H9 (cell line): ENCODE measurements around the gene MRO. TPM values are rescaled to one million over a fixed set of nuclear protein-coding genes. Genes with fewer than 3 reads are reported as not detected.

ENCODE experiments used
- DNase-seq: peaks from one replicate; pipeline ENCODE4 v3.0.0-alpha.2; 2017
- H2AFZ ChIP-seq: one replicate; pipeline ENCODE4 v1.6.1; 2013; ENCODE audit warnings: mild to moderate bottlenecking, low read length, control low read depth, moderate library complexity
- H2AK5ac ChIP-seq: 2 replicates; pipeline ENCODE4 v1.6.1; 2013; ENCODE audit warnings: low read length, control low read depth, mixed read lengths; ENCODE audit not compliant: insufficient read length
- H2BK120ac ChIP-seq: one replicate; pipeline ENCODE4 v1.6.1; 2013; ENCODE audit warnings: low read depth, mild to moderate bottlenecking, low read length, control low read depth, inconsistent platforms; ENCODE audit not compliant: poor library complexity, severe bottlenecking
- H2BK12ac ChIP-seq: 2 replicates; pipeline ENCODE4 v1.6.1; 2013; ENCODE audit warnings: low read length, control low read depth, mixed read lengths, low read depth; ENCODE audit not compliant: insufficient read length
- H2BK15ac ChIP-seq: 2 replicates; pipeline ENCODE4 v1.6.1; 2013; ENCODE audit warnings: low read depth, low read length, control low read depth
- H2BK20ac ChIP-seq: one replicate; pipeline ENCODE4 v1.6.1; 2013; ENCODE audit warnings: low read depth, mild to moderate bottlenecking, low read length, control low read depth, inconsistent platforms; ENCODE audit not compliant: poor library complexity, severe bottlenecking
- H2BK5ac ChIP-seq: 2 replicates; pipeline ENCODE4 v1.6.1; 2013; ENCODE audit warnings: low read length, control low read depth, mixed read lengths; ENCODE audit not compliant: insufficient read length
- H3K14ac ChIP-seq: 2 replicates; pipeline ENCODE4 v1.6.1; 2013; ENCODE audit warnings: low read length, control low read depth; ENCODE audit not compliant: insufficient read depth
- H3K18ac ChIP-seq: 2 replicates; pipeline ENCODE4 v1.6.1; 2013; ENCODE audit warnings: low read depth, mild to moderate bottlenecking, mixed read lengths, low read length, control low read depth; ENCODE audit not compliant: insufficient read length
- H3K23ac ChIP-seq: 2 replicates; pipeline ENCODE4 v1.6.1; 2013; ENCODE audit warnings: low read length, control low read depth, mixed read lengths, low read depth; ENCODE audit not compliant: insufficient read length
- H3K23me2 ChIP-seq: 2 replicates; pipeline ENCODE4 v1.6.1; 2013; ENCODE audit warnings: low read depth, mild to moderate bottlenecking, mixed read lengths, low read length, control low read depth; ENCODE audit not compliant: insufficient read length, poor library complexity, severe bottlenecking
- H3K27ac ChIP-seq: 2 replicates; pipeline ENCODE4 v1.5.1; 2013; ENCODE audit warnings: low read length, control low read depth, mixed read lengths, low read depth; ENCODE audit not compliant: insufficient read length
- H3K27me3 ChIP-seq: 2 replicates; pipeline ENCODE4 v1.6.1; 2013; ENCODE audit warnings: low read length, control low read depth, inconsistent platforms; ENCODE audit not compliant: insufficient read depth
- H3K4ac ChIP-seq: 2 replicates; pipeline ENCODE4 v1.6.1; 2013; ENCODE audit warnings: low read depth, mild to moderate bottlenecking, control low read depth, inconsistent platforms, low read length, moderate library complexity
- H3K4me1 ChIP-seq: 2 replicates; pipeline ENCODE4 v1.6.1; 2013; ENCODE audit warnings: low read length, control low read depth, inconsistent platforms; ENCODE audit not compliant: insufficient read depth
- H3K4me2 ChIP-seq: 2 replicates; pipeline ENCODE4 v1.6.1; 2013; ENCODE audit warnings: low read length, control low read depth, mixed read lengths; ENCODE audit not compliant: insufficient read length, insufficient read depth
- H3K56ac ChIP-seq: 2 replicates; pipeline ENCODE4 v1.6.1; 2013; ENCODE audit warnings: low read depth, mild to moderate bottlenecking, mixed read lengths, low read length, control low read depth; ENCODE audit not compliant: insufficient read length
- H3K79me1 ChIP-seq: 2 replicates; pipeline ENCODE4 v1.6.1; 2013; ENCODE audit warnings: low read depth, mild to moderate bottlenecking, moderate library complexity, low read length, control low read depth, inconsistent platforms; ENCODE audit not compliant: insufficient read depth, poor library complexity, severe bottlenecking
- H3K79me2 ChIP-seq: 2 replicates; pipeline ENCODE4 v1.6.1; 2013; ENCODE audit warnings: low read length, control low read depth, inconsistent platforms; ENCODE audit not compliant: insufficient read depth
- H3K9ac ChIP-seq: 2 replicates; pipeline ENCODE4 v1.6.1; 2013; ENCODE audit warnings: low read length, control low read depth, mixed read lengths; ENCODE audit not compliant: insufficient read length; ENCODE audit errors: extremely low read depth
- H3K9me3 ChIP-seq: one replicate; pipeline ENCODE4 v1.6.1; 2013; ENCODE audit warnings: low read depth, low read length, inconsistent platforms; ENCODE audit not compliant: control insufficient read depth
- H3T11ph ChIP-seq: one replicate; pipeline ENCODE4 v1.6.1; 2013; ENCODE audit warnings: mild to moderate bottlenecking, low read length, control low read depth, inconsistent platforms
- H4K20me1 ChIP-seq: one replicate; pipeline ENCODE4 v1.6.1; 2013; ENCODE audit not compliant: control insufficient read depth, insufficient read length, insufficient read depth
- H4K5ac ChIP-seq: 2 replicates; pipeline ENCODE4 v1.6.1; 2013; ENCODE audit warnings: low read depth, mild to moderate bottlenecking, mixed read lengths, low read length, control low read depth; ENCODE audit not compliant: insufficient read length
- H4K8ac ChIP-seq: replicated peaks from 2 replicates; pipeline ENCODE4 v1.6.1; 2013; ENCODE audit warnings: low read length, control low read depth, mixed read lengths, low read depth; ENCODE audit not compliant: insufficient read length
- H4K91ac ChIP-seq: 2 replicates; pipeline ENCODE4 v1.6.1; 2013; ENCODE audit warnings: low read depth, mild to moderate bottlenecking, moderate library complexity, mixed read lengths, low read length, control low read depth; ENCODE audit not compliant: insufficient read length
- H3K27ac Mint-ChIP-seq, 3 experiments: 2 replicates in 2 of 3; 3 replicates in 1 of 3; pipeline ENCODE4 v1.8.0; 2020 to 2021; ENCODE audit warnings: mixed read lengths in 3 of 3, mild to moderate bottlenecking in 1 of 3, moderate library complexity in 1 of 3
- H3K27me3 Mint-ChIP-seq: 2 replicates; pipeline ENCODE4 v1.8.0; 2021; ENCODE audit warnings: low read depth, mild to moderate bottlenecking, moderate library complexity, mixed read lengths
- H3K36me3 Mint-ChIP-seq, 3 experiments: 2 replicates in 2 of 3; 3 replicates in 1 of 3; pipeline ENCODE4 v1.8.0; 2020 to 2021; ENCODE audit warnings: low read depth in 3 of 3, mixed read lengths in 3 of 3; ENCODE audit not compliant: insufficient read depth in 1 of 3
- H3K4me1 Mint-ChIP-seq, 2 experiments: 2 replicates each; pipeline ENCODE4 v1.8.0; 2020; ENCODE audit warnings: mixed read lengths in 2 of 2
- H3K4me3 Mint-ChIP-seq, 2 experiments: 2 replicates in 1 of 2; 3 replicates in 1 of 2; pipeline ENCODE4 v1.8.0; 2020 to 2021; ENCODE audit warnings: mild to moderate bottlenecking in 2 of 2, mixed read lengths in 2 of 2, moderate library complexity in 1 of 2
- H3K9me3 Mint-ChIP-seq, 2 experiments: 2 replicates in 1 of 2; 3 replicates in 1 of 2; pipeline ENCODE4 v1.8.0; 2020; ENCODE audit warnings: mild to moderate bottlenecking in 2 of 2, mixed read lengths in 2 of 2, moderate library complexity in 1 of 2
- WGBS: extraction: QIAGEN DNeasy Blood & Tissue Kit; methylation state at CpG from one replicate; pipeline ENCODE4 v1.1.7; 2013; ENCODE audit warnings: missing lambda C conversion rate, low lambda C conversion rate, mixed read lengths; ENCODE audit not compliant: insufficient read length; ENCODE audit errors: extremely low coverage; 5-methylcytosine and 5-hydroxymethylcytosine counted together
- total RNA-seq: library from RNA; stranded (reverse); gene quantifications from 2 replicates; pipeline ENCODE4 v1.2.1, GENCODE V29; 2021
- TF ChIP-seq, protein P1 (sequence below): fragments of 200-600 bp; sonication (generic); conservative IDR thresholded peaks from 3 replicates; pipeline ENCODE4 v1.8.0; 2021; ENCODE audit warnings: antibody characterized with exemption, mild to moderate bottlenecking

Gene MRO
- total RNA-seq, 1 experiment from 2014 or later, result 0.57 TPM

- Histone ChIP-seq H3K4me1 (peaks cover 8% of the 10 kb centered on the region; the same call in 1 of the 2 replicates), H2AFZ (no peak overlapping the region), H2BK20ac (no peak overlapping the region), H2BK5ac (no peak overlapping the region), H3K4me2 (no peak overlapping the region), H3K14ac (no peak overlapping the region), H2BK15ac (no peak overlapping the region), H3K56ac (no peak overlapping the region), H3K27ac (no peak overlapping the region), H3K4ac (no peak overlapping the region), H3K23ac (no peak overlapping the region), H3K9ac (no peak overlapping the region), H3K27me3 (no peaks in the 10 kb centered on the region), H4K5ac (no peak overlapping the region), H4K20me1 (no peaks in the 10 kb centered on the region), H3K79me2 (no peaks in the 10 kb centered on the region), H2BK120ac (no peak overlapping the region), H2AK5ac (no peak overlapping the region), H2BK12ac (no peak overlapping the region), H3K23me2 (no peaks in the 10 kb centered on the region), H3K18ac (no peak overlapping the region), H3K79me1 (no peaks in the 10 kb centered on the region), H4K91ac (no peak overlapping the region), H3T11ph (no peak overlapping the region), H3K9me3 (no peaks in the 10 kb centered on the region), H4K8ac (no peak overlapping the region)
- H3K4me1 Mint-ChIP-seq, result peaks cover 36 to 38% of the 10 kb centered on the region in 2 experiments
- peaks cover 5 to 9% (median 5%) of the 10 kb centered on the region in 3 experiments; a peak in 4 of 7 replicates for H3K36me3 Mint-ChIP-seq
- TF ChIP-seq, protein P1, sequence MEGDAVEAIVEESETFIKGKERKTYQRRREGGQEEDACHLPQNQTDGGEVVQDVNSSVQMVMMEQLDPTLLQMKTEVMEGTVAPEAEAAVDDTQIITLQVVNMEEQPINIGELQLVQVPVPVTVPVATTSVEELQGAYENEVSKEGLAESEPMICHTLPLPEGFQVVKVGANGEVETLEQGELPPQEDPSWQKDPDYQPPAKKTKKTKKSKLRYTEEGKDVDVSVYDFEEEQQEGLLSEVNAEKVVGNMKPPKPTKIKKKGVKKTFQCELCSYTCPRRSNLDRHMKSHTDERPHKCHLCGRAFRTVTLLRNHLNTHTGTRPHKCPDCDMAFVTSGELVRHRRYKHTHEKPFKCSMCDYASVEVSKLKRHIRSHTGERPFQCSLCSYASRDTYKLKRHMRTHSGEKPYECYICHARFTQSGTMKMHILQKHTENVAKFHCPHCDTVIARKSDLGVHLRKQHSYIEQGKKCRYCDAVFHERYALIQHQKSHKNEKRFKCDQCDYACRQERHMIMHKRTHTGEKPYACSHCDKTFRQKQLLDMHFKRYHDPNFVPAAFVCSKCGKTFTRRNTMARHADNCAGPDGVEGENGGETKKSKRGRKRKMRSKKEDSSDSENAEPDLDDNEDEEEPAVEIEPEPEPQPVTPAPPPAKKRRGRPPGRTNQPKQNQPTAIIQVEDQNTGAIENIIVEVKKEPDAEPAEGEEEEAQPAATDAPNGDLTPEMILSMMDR, result no peak
- peaks cover 3 to 6% of the 10 kb centered on the region in 2 experiments; a peak in 3 of 5 replicates for H3K9me3 Mint-ChIP-seq
- no CpG with 5 or more reads among the region's 5 CpGs for WGBS
- H3K27ac Mint-ChIP-seq, result no peak overlapping the region
- H3K4me3 Mint-ChIP-seq, result no peak overlapping the region
- no peak for DNase-seq
- peaks cover 15% of the 10 kb centered on the region for H3K27me3 Mint-ChIP-seq
Measured at GRCh38 chr18:50749421-50749820, 70.4 kb downstream of the MRO start.
